ENCODE measurements around the gene ZNF302. TPM values are rescaled to one million over a fixed set of nuclear protein-coding genes. Genes with fewer than 3 reads are reported as not detected.
A peak's percentile ranks its signal among the peaks of the same experiment; 100 is the strongest.
"Not testable (repeated sequence)": the region's sequence is repeated elsewhere in the genome, so short reads cannot be mapped to it uniquely, and the experiment has no call there.

Gene ZNF302
- total and polyA plus RNA-seq, 4 donors = 5.8 to 18.6 (median 13.6) TPM

- Histone ChIP-seq H3K27ac (ENCODE audit: low read depth in 1 of 2, low read length in 2 of 2) (peak overlapping the region; percentile 76 to 93), H3K4me1 (ENCODE audit: control insufficient read depth in 4 of 4, insufficient read depth in 4 of 4, low read length in 3 of 4) (peaks cover 7 to 55% (median 40%) of the 10 kb centered on the region in 4 donors), H3K27me3 (ENCODE audit: control insufficient read depth in 4 of 4, insufficient read depth in 4 of 4, low read length in 3 of 4) (no peaks in the 10 kb centered on the region), H3K4me3 (ENCODE audit: low read depth in 1 of 3, low read length in 3 of 3) (peak overlapping the region; percentile 48 to 61 (median 57)), H3K9me3 (ENCODE audit: control insufficient read depth in 4 of 4, low read length in 3 of 4) (no peaks in the 10 kb centered on the region), H3K36me3 (ENCODE audit: control insufficient read depth in 4 of 4, insufficient read depth in 3 of 4, low read depth in 1 of 4, low read length in 3 of 4) (no peaks in the 10 kb centered on the region), H3K9ac (ENCODE audit: low read depth in 1 of 2, low read length in 2 of 2) (peak overlapping the region; percentile 64 to 80)
- 51% methylated on average over 17 of the region's 17 CpGs for WGBS
- TF ChIP-seq RXRA (IDR thresholded peaks at IDR 0.05) (no peak), FOXA2 (IDR thresholded peaks at IDR 0.05) (no peak), GABPA (IDR thresholded peaks at IDR 0.05 in 1 of 2, conservative IDR thresholded peaks at IDR 0.05 in 1 of 2) (no peak), HNF4G (IDR thresholded peaks at IDR 0.05) (no peak), EGR1 (IDR thresholded peaks at IDR 0.05; ENCODE audit: low read depth in 2 of 2) (no peak), JUND (IDR thresholded peaks at IDR 0.05) (no peak), MAX (IDR thresholded peaks at IDR 0.05) (no peak), SP1 (IDR thresholded peaks at IDR 0.05) (no peak), ZBTB33 (IDR thresholded peaks at IDR 0.05) (no peak), HNF4A (conservative IDR thresholded peaks at IDR 0.05) (no peak), RAD21 (IDR thresholded peaks at IDR 0.05) (no peak), CTCF (IDR thresholded peaks at IDR 0.05; ENCODE audit: low read depth, low read length, missing input control) (no peak), YY1 (IDR thresholded peaks at IDR 0.05) (no peak), TAF1 (conservative IDR thresholded peaks at IDR 0.05) (no peak), FOXA1 (IDR thresholded peaks at IDR 0.05) (no peak), NR2F2 (IDR thresholded peaks at IDR 0.05) (no peak)
- TF ChIP-seq, protein P1, sequence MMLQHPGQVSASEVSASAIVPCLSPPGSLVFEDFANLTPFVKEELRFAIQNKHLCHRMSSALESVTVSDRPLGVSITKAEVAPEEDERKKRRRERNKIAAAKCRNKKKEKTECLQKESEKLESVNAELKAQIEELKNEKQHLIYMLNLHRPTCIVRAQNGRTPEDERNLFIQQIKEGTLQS (IDR thresholded peaks at IDR 0.05) = no peak
- TF ChIP-seq, protein P2, sequence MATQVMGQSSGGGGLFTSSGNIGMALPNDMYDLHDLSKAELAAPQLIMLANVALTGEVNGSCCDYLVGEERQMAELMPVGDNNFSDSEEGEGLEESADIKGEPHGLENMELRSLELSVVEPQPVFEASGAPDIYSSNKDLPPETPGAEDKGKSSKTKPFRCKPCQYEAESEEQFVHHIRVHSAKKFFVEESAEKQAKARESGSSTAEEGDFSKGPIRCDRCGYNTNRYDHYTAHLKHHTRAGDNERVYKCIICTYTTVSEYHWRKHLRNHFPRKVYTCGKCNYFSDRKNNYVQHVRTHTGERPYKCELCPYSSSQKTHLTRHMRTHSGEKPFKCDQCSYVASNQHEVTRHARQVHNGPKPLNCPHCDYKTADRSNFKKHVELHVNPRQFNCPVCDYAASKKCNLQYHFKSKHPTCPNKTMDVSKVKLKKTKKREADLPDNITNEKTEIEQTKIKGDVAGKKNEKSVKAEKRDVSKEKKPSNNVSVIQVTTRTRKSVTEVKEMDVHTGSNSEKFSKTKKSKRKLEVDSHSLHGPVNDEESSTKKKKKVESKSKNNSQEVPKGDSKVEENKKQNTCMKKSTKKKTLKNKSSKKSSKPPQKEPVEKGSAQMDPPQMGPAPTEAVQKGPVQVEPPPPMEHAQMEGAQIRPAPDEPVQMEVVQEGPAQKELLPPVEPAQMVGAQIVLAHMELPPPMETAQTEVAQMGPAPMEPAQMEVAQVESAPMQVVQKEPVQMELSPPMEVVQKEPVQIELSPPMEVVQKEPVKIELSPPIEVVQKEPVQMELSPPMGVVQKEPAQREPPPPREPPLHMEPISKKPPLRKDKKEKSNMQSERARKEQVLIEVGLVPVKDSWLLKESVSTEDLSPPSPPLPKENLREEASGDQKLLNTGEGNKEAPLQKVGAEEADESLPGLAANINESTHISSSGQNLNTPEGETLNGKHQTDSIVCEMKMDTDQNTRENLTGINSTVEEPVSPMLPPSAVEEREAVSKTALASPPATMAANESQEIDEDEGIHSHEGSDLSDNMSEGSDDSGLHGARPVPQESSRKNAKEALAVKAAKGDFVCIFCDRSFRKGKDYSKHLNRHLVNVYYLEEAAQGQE (IDR thresholded peaks at IDR 0.05) = no peak
- DNase-seq (ENCODE audit: low spot score) = no peak
Measured at GRCh38 chr19:34667349-34668076, 10.0 kb upstream of the ZNF302 start.

DNA sequence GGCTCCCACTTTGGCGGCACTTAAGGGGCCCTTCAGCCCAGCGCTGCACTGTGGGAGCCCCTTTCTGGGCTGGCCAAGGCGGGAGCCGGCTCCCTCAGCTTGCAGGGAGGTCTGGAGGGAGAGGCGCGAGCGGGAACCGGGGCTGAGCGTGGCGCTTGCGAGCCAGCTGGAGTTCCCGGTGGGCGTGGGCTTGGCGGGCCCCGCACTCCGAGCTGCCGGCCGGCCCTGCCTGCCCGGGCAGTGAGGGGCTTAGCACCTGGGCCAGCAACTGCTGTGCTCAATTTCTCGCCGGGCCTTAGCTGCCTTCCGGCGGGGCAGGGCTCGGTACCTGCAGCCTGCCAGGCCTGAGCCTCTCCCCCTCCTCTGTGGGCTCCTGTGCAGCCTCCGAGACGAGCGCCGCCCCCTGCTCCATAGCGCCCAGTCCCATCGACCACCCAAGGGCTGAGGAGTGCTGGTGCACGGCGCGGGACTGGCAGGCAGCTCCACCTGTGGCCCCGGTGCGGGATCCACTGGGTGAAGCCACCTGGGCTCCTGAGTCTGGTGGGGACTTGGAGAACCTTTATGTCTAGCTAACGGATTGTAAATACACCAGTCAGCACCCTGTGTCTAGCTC, 9.3 kb upstream of the ZNF302 start:
- DNase-seq (ENCODE audit: low spot score); H3K9ac ChIP-seq (ENCODE audit: low read depth in 1 of 2, low read length in 2 of 2): not testable (repeated sequence)
- peak overlapping the region; percentile 76 to 93 for H3K27ac ChIP-seq (ENCODE audit: low read depth in 1 of 2, low read length in 2 of 2)

GRCh38 chr19:34668690-34669089, 8.8 kb upstream of the ZNF302 start:
- DNase-seq (ENCODE audit: low spot score); H3K9me3 ChIP-seq (ENCODE audit: control insufficient read depth in 4 of 4, low read length in 3 of 4); H3K36me3 ChIP-seq (ENCODE audit: control insufficient read depth in 4 of 4, insufficient read depth in 3 of 4, low read depth in 1 of 4, low read length in 3 of 4); H3K27me3 ChIP-seq (ENCODE audit: control insufficient read depth in 4 of 4, insufficient read depth in 4 of 4, low read length in 3 of 4); H3K9ac ChIP-seq (ENCODE audit: low read depth in 1 of 2, low read length in 2 of 2); H3K27ac ChIP-seq (ENCODE audit: low read depth in 1 of 2, low read length in 2 of 2); H3K4me3 ChIP-seq (ENCODE audit: low read depth in 1 of 3, low read length in 3 of 3): not testable (repeated sequence)
- peaks cover 7 to 49% (median 36%) of the 10 kb centered on the region in 4 donors for H3K4me1 ChIP-seq (ENCODE audit: control insufficient read depth in 4 of 4, insufficient read depth in 4 of 4, low read length in 3 of 4)
- WGBS = 88% methylated on average over 5 of the region's 5 CpGs

More for the DNA sequence above, 9.3 kb upstream of the ZNF302 start:
- WGBS = 97% methylated on average over 36 of the region's 36 CpGs
- not testable (repeated sequence) for H3K9me3 ChIP-seq (ENCODE audit: control insufficient read depth in 4 of 4, low read length in 3 of 4); H3K36me3 ChIP-seq (ENCODE audit: control insufficient read depth in 4 of 4, insufficient read depth in 3 of 4, low read depth in 1 of 4, low read length in 3 of 4); H3K4me3 ChIP-seq (ENCODE audit: low read depth in 1 of 3, low read length in 3 of 3); H3K27me3 ChIP-seq (ENCODE audit: control insufficient read depth in 4 of 4, insufficient read depth in 4 of 4, low read length in 3 of 4)
- peaks cover 7 to 53% (median 38%) of the 10 kb centered on the region in 4 donors for H3K4me1 ChIP-seq (ENCODE audit: control insufficient read depth in 4 of 4, insufficient read depth in 4 of 4, low read length in 3 of 4)
